HG03460 (cell line): ENCODE measurements around the gene IFI6.
"Not testable (repeated sequence)": the region's sequence is repeated elsewhere in the genome, so short reads cannot be mapped to it uniquely, and the experiment has no call there.

Experiments
- ATAC-seq: cut with Tn5 transposase; IDR thresholded peaks from one replicate; pipeline ENCODE4 v1.9.1; 2021; ENCODE audit not compliant: unreplicated experiment

IFI6 gene, protein sequence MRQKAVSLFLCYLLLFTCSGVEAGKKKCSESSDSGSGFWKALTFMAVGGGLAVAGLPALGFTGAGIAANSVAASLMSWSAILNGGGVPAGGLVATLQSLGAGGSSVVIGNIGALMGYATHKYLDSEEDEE

DNA sequence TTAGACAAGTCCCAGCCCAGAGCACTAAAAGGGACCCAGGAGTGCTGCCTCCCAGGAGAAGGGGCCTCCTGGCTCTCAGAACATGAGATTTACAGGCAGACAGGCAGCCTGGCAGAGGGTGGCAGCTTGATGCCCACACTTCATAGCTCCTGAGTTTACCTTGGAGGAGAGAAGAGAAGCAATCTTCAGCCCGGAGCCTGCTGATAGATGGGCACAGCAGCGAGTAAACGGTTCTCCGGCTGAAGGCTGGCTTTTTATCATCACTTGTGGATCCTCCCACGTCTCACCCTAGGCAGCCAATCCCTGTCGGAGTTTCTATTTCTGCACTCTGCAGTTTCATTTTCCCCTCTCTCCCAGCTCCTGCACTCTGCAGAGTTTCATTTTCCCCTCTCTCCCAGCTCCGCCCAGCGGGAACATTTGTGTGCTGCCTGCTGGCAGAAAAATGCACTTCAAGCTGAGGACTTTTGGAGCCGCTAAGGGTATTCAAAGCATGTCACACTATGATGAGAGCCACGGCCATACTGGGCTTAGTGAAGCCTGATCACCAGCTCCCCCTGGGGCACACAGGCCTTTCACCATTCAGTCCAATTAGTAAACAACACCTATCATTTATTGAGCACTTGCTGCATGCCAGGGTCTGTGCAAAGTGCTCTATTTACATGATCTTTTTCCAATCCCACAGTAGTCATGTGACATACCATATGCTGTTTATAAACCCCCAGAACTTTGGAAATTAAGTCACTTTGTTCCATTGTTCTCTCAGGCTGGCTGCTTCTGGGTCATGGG lies at the start of gene IFI6:
IFI6 (minus strand) TSS at position 229 of the 786 bp plus-strand sequence. CDS start 2,878 bp downstream, outside the sequence.
- peak; percentile 87 for ATAC-seq

GRCh38 chr1:27719286-27720251 lies 47.6 kb upstream of the IFI6 start:
- ATAC-seq, result no peak

DNA sequence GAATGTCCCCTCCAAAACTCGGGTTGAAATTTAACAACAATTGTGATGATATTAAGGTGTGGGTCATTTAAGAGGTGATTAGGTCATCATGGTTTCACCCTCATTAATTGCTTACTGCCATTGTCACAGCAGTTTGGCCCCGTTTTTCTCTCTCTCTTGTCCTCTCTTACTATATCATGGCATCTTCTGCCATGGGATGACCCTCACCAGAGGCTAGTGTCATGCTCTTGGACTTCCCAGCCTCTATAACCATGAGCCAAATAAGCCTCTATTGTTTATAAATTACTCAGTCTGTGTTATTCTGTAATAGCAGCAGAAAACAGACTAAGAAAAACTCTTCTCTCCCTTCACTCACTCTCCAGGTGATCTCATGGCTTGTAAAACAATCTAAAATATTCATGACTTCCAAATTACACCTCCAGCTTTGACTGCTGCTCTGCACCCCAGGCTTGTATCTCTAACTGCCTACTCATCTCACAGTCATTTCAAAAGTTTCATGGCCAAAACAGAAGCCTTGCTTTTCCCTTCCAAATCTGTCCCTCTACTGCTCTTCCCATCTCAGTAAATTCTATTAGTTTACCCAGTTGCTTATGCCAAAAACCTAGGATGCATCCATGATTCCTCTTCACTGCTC lies 44.4 kb upstream of the IFI6 start:
- ATAC-seq, result no peak

DNA sequence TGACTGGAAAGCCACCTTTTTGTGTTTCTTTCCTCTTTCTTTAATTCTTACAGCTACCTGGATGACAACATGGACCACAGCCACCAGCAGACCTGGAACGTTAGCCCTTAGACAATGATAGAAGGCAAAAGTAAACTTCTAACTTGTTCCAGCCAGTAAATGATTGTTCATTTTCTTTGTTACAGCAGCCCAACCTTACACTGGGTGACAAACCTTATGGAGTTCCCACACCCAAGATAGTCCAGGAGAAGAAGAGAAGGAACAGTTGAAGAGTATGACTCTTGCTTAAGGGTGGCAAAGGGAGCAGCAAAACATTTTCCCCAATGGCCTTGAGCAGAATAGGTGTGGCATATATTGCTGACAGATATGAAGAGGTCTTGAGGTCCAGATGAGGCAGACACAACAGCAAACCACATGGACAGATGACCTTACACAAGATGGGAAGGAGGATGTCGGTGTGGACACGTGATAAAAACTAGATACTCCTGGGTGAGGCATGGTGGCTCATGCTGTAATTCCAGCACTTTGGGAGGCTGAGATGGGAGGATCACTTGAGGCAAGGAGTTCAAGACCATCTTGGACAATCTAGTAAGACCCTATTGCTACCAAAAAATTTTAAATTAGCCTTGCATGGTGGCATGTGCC lies 42.0 kb upstream of the IFI6 start:
- ATAC-seq, result no peak

DNA sequence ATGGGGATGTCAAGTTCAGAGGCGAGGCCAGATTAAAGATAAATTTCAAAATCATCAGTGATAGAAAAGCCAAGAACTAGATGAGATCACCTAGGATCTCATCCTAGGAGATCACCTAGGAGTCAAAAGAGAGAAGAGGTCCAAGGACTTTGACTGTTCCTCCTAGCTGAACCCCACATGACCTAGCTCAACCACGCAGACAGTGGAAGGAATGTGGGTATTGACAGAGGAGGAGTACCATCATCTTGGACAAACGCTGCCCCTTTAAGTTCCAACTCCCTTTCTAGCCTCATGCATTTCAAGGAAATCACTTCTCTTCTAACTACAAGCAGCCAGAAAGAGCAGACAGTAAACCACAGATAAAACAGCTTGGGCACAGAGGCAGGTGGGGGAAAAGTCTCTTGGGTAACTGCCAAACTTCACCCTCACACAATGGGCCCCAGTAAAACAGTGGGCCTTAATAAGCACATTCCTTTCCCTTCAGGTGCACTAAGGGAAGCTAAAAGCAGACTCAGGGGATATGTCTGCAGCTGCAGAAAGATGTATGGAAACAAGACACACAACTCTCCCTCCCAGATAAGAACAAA lies 41.2 kb upstream of the IFI6 start:
- no peak for ATAC-seq

DNA sequence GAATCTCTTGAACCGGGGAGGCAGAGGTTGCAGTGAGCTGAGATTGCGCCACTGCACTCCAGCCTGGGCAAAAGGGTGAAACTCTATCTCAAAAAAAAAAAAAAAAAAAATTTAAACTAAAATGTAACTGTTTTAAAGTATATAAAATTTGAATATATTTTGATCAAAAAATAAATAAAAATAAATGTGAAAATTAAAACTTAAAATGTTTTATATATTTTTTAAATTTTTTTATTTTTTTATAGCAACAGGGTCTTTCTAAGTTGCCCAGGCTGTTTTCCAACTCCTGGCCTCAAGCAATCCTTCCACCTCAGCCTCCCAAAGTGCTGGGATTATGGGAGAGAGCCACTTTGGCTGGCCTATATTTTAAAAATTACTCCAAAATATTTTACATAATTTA lies 38.6 kb upstream of the IFI6 start:
- no peak for ATAC-seq

GRCh38 chr1:27705545-27705944 lies 33.6 kb upstream of the IFI6 start:
- no peak for ATAC-seq

- ATAC-seq, result no peak
Measured at GRCh38 chr1:27704958-27705357, 33.0 kb upstream of the IFI6 start.

DNA sequence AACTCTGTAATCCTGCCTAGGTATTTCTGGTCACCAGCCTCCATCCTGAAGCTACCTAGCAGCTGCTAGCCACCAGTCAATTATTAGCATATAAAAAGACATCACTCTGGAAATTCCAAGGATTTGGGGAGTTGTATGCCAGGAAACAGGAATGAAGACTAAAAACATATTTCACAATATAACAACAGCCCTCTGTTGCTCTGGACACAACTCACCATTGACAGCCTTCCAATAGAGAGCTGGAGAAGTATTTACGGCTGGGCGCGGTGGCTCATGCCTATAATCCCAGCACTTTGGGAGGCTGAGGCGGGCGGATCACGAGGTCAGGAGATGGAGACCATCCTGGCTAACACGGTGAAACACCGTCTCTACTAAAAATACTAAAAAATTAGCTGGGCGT lies 24.8 kb upstream of the IFI6 start:
- ATAC-seq, result not testable (repeated sequence)

DNA sequence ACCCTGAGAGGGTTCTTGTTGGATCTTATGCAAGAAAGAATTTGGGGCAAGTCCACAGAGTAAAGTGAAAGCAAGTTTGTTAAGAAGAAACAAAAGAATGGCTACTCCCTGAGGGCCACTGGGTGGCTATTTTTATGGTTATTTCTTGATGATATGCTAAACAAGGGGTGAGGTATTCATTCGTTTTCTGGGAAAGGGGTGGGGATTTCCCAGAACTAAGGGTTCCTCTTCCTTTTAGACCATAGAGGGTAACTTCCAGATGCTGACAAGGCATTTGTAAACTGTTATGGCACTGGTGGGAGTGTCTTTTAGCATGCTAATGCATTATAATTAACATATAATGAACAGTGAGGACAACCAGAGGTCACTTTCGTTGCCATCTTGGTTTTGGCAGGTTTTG lies 18.2 kb upstream of the IFI6 start:
- no peak for ATAC-seq

- ATAC-seq, result no peak
Measured at GRCh38 chr1:27689423-27690173, 17.6 kb upstream of the IFI6 start.

DNA sequence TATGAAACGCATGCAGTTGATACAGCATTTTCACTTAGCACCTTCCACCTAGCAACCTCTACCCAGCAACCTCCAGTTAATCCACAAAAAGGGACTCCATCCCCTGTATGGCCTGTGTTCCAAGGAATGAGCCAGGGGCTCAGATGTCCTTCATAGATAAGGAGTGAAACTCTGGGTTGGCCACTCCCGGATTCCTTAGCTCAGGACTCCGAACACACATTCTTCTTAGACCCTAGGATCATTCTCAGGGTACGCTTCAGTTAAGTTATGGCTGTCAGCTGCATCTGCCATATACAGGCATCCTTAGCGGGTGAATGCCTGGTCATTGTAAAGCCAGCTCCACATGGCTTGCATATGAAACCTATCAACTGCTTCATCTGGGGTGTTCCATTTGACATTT lies 15.9 kb upstream of the IFI6 start:
- ATAC-seq, result no peak

GRCh38 chr1:27686223-27686990 lies 14.4 kb upstream of the IFI6 start:
- no peak for ATAC-seq

GRCh38 chr1:27684176-27684575 lies 12.2 kb upstream of the IFI6 start:
- no peak for ATAC-seq

- no peak for ATAC-seq
Measured at GRCh38 chr1:27682351-27682944, 10.5 kb upstream of the IFI6 start.

GRCh38 chr1:27681580-27681979 lies 9.6 kb upstream of the IFI6 start:
- not testable (repeated sequence) for ATAC-seq

DNA sequence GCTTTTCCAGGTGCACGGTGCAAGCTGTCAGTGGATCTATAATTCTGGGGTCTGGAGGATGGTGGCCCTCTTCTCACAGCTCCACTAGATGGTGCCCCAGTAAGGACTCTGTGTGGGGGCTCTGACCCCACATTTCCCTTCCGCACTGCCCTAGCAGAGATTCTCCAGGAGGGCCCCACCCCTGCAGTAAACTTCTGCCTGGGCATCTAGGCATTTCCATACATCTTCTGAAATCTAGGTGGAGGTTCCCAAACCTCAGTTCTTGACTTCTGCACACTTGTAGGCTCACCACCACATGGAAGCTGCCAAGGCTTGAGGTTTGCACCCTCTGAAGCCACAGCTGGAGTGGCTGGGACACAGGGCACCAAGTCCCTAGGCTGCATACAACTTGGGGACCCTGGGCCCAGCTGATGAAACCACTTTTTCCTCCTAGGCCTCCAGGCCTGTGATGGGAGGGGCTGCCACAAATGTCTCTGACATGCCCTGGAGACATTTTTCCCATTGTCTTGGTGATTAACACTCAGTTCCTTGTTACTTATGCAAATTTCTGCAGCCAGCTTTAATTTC lies 8.3 kb upstream of the IFI6 start:
- not testable (repeated sequence) for ATAC-seq

GRCh38 chr1:27678747-27679146 lies 6.8 kb upstream of the IFI6 start:
- ATAC-seq, result no peak
